DND-41 (cell line): ENCODE results near the gene CAPRIN2.

ENCODE experiments used
- CTCF ChIP-seq: IDR thresholded peaks from 2 replicates; pipeline ENCODE4 v1.5.1; 2012; ENCODE audit warnings: borderline replicate concordance, low read length, moderate library complexity, mild to moderate bottlenecking; ENCODE audit not compliant: poor library complexity, severe bottlenecking; ENCODE audit errors: extremely low read depth
- EZH2 ChIP-seq: IDR thresholded peaks from 3 replicates; pipeline ENCODE4 v1.6.1; 2012; ENCODE audit warnings: borderline replicate concordance, low read depth, mild to moderate bottlenecking, moderate library complexity, low read length, inconsistent platforms; ENCODE audit not compliant: severe bottlenecking

GRCh38 chr12:30748147-30748546 is 6.6 kb downstream of the CAPRIN2 start:
- TF ChIP-seq CTCF (no peak), EZH2 (no peak)
